Measurements from ENCODE around the gene SERPING1.

Gene SERPING1

GRCh38 chr11:57597916-57598830 is 688 bp downstream of the SERPING1 start:
- no peak for DNase-seq (ENCODE audit: low read depth in 1 of 2, low spot score in 1 of 2)

- DNase-seq (ENCODE audit: low read depth in 1 of 2, low spot score in 1 of 2), result no peak
These were observed 1.3 kb downstream of the SERPING1 start for GRCh38 chr11:57598831-57599155.

GRCh38 chr11:57599381-57599780 is 1.9 kb downstream of the SERPING1 start:
- DNase-seq (ENCODE audit: low read depth in 1 of 2, low spot score in 1 of 2), result no peak

GRCh38 chr11:57601297-57601696 is 3.8 kb downstream of the SERPING1 start:
- DNase-seq (ENCODE audit: low read depth in 1 of 2, low spot score in 1 of 2), result no peak

- DNase-seq (ENCODE audit: low read depth in 1 of 2, low spot score in 1 of 2), result no peak
These were observed 7.0 kb downstream of the SERPING1 start for GRCh38 chr11:57604296-57605027.

- no peak for DNase-seq (ENCODE audit: low read depth in 1 of 2, low spot score in 1 of 2)
These were observed 7.5 kb downstream of the SERPING1 start for GRCh38 chr11:57605028-57605420.

GRCh38 chr11:57610170-57610569 is 12.7 kb downstream of the SERPING1 start:
- no peak for DNase-seq (ENCODE audit: low read depth in 1 of 2, low spot score in 1 of 2)

GRCh38 chr11:57614234-57614772 is 16.8 kb downstream of the SERPING1 start:
- no peak for DNase-seq (ENCODE audit: low read depth in 1 of 2, low spot score in 1 of 2)

GRCh38 chr11:57615308-57615707 is 17.8 kb downstream of the SERPING1 start:
- DNase-seq (ENCODE audit: low read depth in 1 of 2, low spot score in 1 of 2), result no peak

- DNase-seq (ENCODE audit: low read depth in 1 of 2, low spot score in 1 of 2), result no peak
These were observed 19.1 kb downstream of the SERPING1 start for GRCh38 chr11:57616595-57616994.

- no peak for DNase-seq (ENCODE audit: low read depth in 1 of 2, low spot score in 1 of 2)
These were observed 21.0 kb downstream of the SERPING1 start for GRCh38 chr11:57618438-57618837.

GRCh38 chr11:57619331-57619730 is 21.8 kb downstream of the SERPING1 start:
- DNase-seq (ENCODE audit: low read depth in 1 of 2, low spot score in 1 of 2), result no peak

- no peak for DNase-seq (ENCODE audit: low read depth in 1 of 2, low spot score in 1 of 2)
These were observed 23.0 kb downstream of the SERPING1 start for GRCh38 chr11:57620467-57620866.

GRCh38 chr11:57622263-57622662 is 24.8 kb downstream of the SERPING1 start:
- no peak for DNase-seq (ENCODE audit: low read depth in 1 of 2, low spot score in 1 of 2)

GRCh38 chr11:57624864-57625263 is 27.4 kb downstream of the SERPING1 start:
- DNase-seq (ENCODE audit: low read depth in 1 of 2, low spot score in 1 of 2), result no peak

- no peak for DNase-seq (ENCODE audit: low read depth in 1 of 2, low spot score in 1 of 2)
These were observed 29.4 kb downstream of the SERPING1 start for GRCh38 chr11:57626895-57627294.

GRCh38 chr11:57630171-57630570 is 32.7 kb downstream of the SERPING1 start:
- DNase-seq (ENCODE audit: low read depth in 1 of 2, low spot score in 1 of 2), result no peak

- DNase-seq (ENCODE audit: low read depth in 1 of 2, low spot score in 1 of 2), result no peak
These were observed 34.6 kb downstream of the SERPING1 start for GRCh38 chr11:57632116-57632515.

- no peak for DNase-seq (ENCODE audit: low read depth in 1 of 2, low spot score in 1 of 2)
These were observed 36.0 kb downstream of the SERPING1 start for GRCh38 chr11:57633394-57634070.

- no peak for DNase-seq (ENCODE audit: low read depth in 1 of 2, low spot score in 1 of 2)
These were observed 36.8 kb downstream of the SERPING1 start for GRCh38 chr11:57634311-57634710.

GRCh38 chr11:57635246-57635645 is 37.8 kb downstream of the SERPING1 start:
- DNase-seq (ENCODE audit: low read depth in 1 of 2, low spot score in 1 of 2), result no peak

- DNase-seq (ENCODE audit: low read depth in 1 of 2, low spot score in 1 of 2), result no peak
These were observed 40.1 kb downstream of the SERPING1 start for GRCh38 chr11:57637626-57638004.
